HEK293T (cell line): ENCODE results near the gene ATP8B3.

Source experiments
- BHLHE40 ChIP-seq: fragments of 450-650 bp; IDR thresholded peaks from 2 replicates; pipeline ENCODE4 v1.6.1; 2016; ENCODE audit warnings: mild to moderate bottlenecking, moderate library complexity, borderline replicate concordance
- CTBP1 ChIP-seq: fragments of 450-650 bp; IDR thresholded peaks from 2 replicates; pipeline ENCODE4 v1.6.1; 2016; ENCODE audit warnings: borderline replicate concordance
- HDGF ChIP-seq: fragments of 450-650 bp; IDR thresholded peaks from 2 replicates; pipeline ENCODE4 v1.6.1; 2017; ENCODE audit warnings: antibody characterized with exemption, borderline replicate concordance
- NFRKB ChIP-seq: fragments of 450-650 bp; IDR thresholded peaks from 2 replicates; pipeline ENCODE4 v1.6.1; 2016; ENCODE audit warnings: mild to moderate bottlenecking, moderate library complexity
- PKNOX1 ChIP-seq: fragments of 450-650 bp; IDR thresholded peaks from 2 replicates; pipeline ENCODE4 v1.6.1; 2016
- SP1 ChIP-seq: fragments of 450-650 bp; IDR thresholded peaks from 2 replicates; pipeline ENCODE4 v1.6.1; 2017
- SUZ12 ChIP-seq: fragments of 450-650 bp; IDR thresholded peaks from 2 replicates; pipeline ENCODE4 v1.6.1; 2016; ENCODE audit warnings: mild to moderate bottlenecking
- TARDBP ChIP-seq: fragments of 450-650 bp; IDR thresholded peaks from 2 replicates; pipeline ENCODE4 v1.6.1; 2016

GRCh38 chr19:1846517-1847204, 34.6 kb upstream of the ATP8B3 start:
- TF ChIP-seq NFRKB (no peak), TARDBP (no peak), SP1 (no peak), HDGF (no peak), CTBP1 (no peak), PKNOX1 (no peak), BHLHE40 (no peak), SUZ12 (no peak)
